Ectodermal cell (in vitro differentiated cells): ENCODE results near the gene ZER1.
"Not testable (repeated sequence)": the region's sequence is repeated elsewhere in the genome, so short reads cannot be mapped to it uniquely, and the experiment has no call there.

Experiments
- H3K27ac ChIP-seq: 2 replicates; pipeline ENCODE4 v1.7.0; 2013; ENCODE audit warnings: mild to moderate bottlenecking, low read depth, low read length; ENCODE audit not compliant: insufficient read depth, poor library complexity, severe bottlenecking
- H3K27me3 ChIP-seq: 2 replicates; pipeline ENCODE4 v1.7.0; 2013; ENCODE audit warnings: mild to moderate bottlenecking, low read length; ENCODE audit not compliant: insufficient read depth, control insufficient read depth, poor library complexity, severe bottlenecking
- H3K36me3 ChIP-seq: one replicate; pipeline ENCODE4 v1.7.0; 2013; ENCODE audit warnings: low read length; ENCODE audit not compliant: control insufficient read depth, insufficient read depth
- H3K4me1 ChIP-seq: one replicate; pipeline ENCODE4 v1.7.0; 2013; ENCODE audit warnings: low read length; ENCODE audit not compliant: control insufficient read depth, insufficient read depth
- H3K4me3 ChIP-seq: 2 replicates; pipeline ENCODE4 v1.7.0; 2013; ENCODE audit warnings: low read depth, low read length, control low read depth; ENCODE audit not compliant: insufficient read depth
- H3K9me3 ChIP-seq: 2 replicates; pipeline ENCODE4 v1.7.0; 2013; ENCODE audit warnings: mild to moderate bottlenecking, low read length, moderate library complexity; ENCODE audit not compliant: control insufficient read depth
- WGBS, 2 experiments: methylation state at CpG; one replicate each; pipeline ENCODE4 v1.1.7; 2013; ENCODE audit warnings: missing lambda C conversion rate in 2 of 2; 5-methylcytosine and 5-hydroxymethylcytosine counted together

The ZER1 gene

GRCh38 chr9:128706045-128706444 lies 65.7 kb downstream of the ZER1 start:
- no peaks in the 10 kb centered on the region for H3K9me3 ChIP-seq
- H3K4me3 ChIP-seq: no peak overlapping the region
- no peaks in the 10 kb centered on the region for H3K27me3 ChIP-seq
- H3K4me1 ChIP-seq: no peaks in the 10 kb centered on the region
- H3K36me3 ChIP-seq: no peaks in the 10 kb centered on the region
- 97 to 98% methylated on average over 1 of the region's 1 CpG for WGBS, 2 experiments
- no peak overlapping the region for H3K27ac ChIP-seq

DNA sequence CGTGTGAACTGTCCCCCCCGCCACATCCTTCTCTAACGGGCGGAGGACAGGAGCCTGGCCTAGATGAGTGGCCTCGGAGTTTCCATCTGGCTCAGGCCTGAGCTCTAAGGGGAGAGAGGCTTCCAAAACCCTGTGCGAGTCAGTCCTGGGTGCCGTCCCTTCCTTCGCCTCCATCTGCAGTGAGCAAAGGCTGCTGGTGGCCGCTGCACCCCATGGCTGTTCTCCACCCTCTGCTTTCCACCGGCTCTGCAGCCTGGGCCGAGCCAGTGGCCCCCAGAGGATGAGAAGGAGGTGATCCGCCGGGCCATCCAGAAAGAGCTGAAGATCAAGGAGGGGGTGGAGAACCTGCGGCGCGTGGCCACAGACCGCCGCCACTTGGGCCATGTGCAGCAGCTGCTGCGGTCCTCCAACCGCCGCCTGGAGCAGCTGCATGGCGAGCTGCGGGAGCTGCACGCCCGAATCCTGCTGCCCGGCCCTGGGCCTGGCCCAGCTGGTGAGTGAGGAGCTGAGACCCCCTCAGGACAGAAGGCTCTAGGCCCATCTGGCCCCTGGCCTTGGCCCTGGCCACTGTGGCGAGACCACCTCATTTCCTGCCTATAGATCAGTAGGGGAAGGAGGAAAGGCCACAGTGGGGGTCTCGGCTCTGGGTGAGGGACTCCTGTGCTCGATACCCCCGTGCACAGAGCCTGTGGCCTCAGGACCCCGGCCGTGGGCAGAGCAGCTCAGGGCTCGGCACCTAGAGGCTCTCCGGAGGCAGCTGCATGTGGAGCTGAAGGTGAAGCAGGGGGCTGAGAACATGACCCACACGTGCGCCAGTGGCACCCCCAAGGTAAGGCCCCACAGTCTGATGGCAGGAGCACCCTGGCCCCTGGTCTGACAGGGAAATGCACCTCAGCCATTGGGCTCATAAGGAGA lies 66.4 kb downstream of the ZER1 start:
- Histone ChIP-seq H3K4me1 (no peaks in the 10 kb centered on the region), H3K9me3 (no peaks in the 10 kb centered on the region), H3K27me3 (no peaks in the 10 kb centered on the region), H3K27ac (no peak overlapping the region), H3K4me3 (no peak overlapping the region), H3K36me3 (no peaks in the 10 kb centered on the region)
- WGBS, 2 experiments: 95% methylated on average over 36 of the region's 36 CpGs

DNA sequence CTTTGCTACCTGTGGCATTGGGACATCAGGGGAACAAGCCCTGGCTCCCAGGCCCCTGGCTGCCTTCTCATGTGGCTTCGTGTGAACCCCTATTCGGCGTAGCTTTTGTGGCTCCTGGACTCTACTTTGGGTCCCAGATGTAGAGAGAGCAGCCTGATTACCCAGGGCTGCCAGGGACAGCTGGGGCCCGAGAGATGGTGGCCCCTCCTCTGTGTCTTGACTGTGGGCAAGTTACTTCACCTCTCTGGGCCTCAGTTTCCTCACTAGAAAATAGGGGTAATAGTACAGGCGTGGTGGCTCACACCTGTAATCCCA lies 67.4 kb downstream of the ZER1 start:
- Histone ChIP-seq H3K36me3 (no peaks in the 10 kb centered on the region), H3K27ac (no peak overlapping the region), H3K4me3 (no peak overlapping the region), H3K27me3 (no peaks in the 10 kb centered on the region), H3K4me1 (no peaks in the 10 kb centered on the region), H3K9me3 (no peaks in the 10 kb centered on the region)
- 93 to 98% methylated on average over 5 of the region's 5 CpGs for WGBS, 2 experiments

DNA sequence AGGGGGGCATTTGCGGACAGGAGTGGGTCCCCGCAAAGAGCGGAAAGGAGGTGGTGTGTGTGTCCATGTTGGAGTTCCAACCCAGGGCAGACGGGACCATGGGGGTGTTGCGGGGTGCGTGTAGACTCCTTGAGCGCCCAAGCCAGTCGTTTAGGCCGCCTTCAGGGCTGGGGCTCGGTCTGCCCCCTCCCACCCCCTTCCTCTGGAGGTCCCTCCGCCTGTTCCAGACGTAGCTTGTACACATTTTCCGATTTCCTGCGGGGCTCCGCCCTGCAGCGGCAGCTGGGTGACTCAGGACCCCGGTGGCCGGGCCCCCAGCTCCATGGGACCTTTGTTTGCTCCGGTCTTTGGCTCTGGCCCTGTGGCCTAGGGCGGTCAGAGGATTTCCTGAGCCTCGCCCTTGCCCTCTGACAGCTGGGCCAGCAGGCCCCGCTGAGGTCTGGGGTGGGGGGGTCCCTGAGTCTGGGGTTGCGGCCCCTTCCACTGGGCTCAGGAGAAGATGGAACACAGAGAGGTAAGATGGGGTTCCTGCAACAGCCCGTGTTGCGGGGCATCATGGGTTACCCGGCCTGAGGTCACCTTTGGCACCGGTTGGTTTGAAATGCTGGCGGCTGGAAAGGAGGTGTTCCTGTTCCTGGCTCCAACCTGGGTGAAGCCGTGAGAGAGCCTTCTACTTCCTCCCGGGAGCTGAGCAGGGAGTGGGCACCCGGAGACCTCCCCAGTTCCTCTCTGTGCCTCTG lies 67.9 kb downstream of the ZER1 start:
- peak overlapping the region; percentile 72 for H3K4me3 ChIP-seq
- no peaks in the 10 kb centered on the region for H3K27me3 ChIP-seq
- no peak overlapping the region for H3K27ac ChIP-seq
- no peaks in the 10 kb centered on the region for H3K4me1 ChIP-seq
- no peaks in the 10 kb centered on the region for H3K36me3 ChIP-seq
- WGBS, 2 experiments: 87 to 89% methylated on average over 31 of the region's 31 CpGs
- no peaks in the 10 kb centered on the region for H3K9me3 ChIP-seq

DNA sequence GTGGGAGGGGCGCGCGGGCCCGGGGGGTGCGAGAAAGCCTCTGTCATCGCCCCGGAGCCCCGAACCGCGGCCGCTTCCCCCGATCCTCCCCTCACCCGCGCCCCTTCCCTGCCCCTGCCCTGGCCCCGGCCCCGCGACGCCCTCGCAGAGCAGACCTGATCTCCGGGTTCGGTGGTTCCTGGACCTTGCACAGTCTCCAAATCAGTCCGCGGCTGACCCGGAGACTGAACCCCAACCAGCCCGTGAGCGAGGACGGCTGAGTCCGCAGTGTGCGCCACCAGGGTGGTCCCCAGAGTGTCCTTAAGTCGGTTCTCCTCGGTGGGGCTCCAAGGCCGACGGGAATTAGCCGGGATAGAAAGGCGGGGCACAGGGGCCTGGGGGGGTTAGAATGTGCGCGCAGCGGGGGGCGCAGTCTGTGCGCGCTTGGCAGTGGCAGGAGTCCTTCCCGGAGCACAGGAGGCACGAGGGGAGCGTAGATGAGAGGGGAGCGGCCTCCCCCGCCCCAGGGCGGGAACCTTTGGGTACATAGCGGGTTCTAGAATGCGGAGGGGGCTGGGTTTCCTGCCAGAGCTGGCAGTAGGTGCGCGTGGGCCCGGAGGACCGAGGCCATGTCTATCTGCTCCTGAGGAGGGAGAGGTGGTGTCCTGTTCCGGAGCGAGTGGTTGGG lies 68.6 kb downstream of the ZER1 start:
- H3K4me3 ChIP-seq: peak overlapping the region; percentile 72
- H3K36me3 ChIP-seq: no peaks in the 10 kb centered on the region
- WGBS, 2 experiments: 6% methylated on average over 55 of the region's 55 CpGs
- no peaks in the 10 kb centered on the region for H3K27me3 ChIP-seq
- peak overlapping the region; percentile 16 for H3K27ac ChIP-seq
- H3K4me1 ChIP-seq: no peaks in the 10 kb centered on the region
- H3K9me3 ChIP-seq: no peaks in the 10 kb centered on the region

- Histone ChIP-seq H3K27ac (peak within 1 kb of the TSS; percentile 55), H3K27me3 (no peaks in the 10 kb centered on the region), H3K36me3 (no peaks in the 10 kb centered on the region), H3K4me3 (peak within 1 kb of the TSS; percentile 72), H3K4me1 (no peaks in the 10 kb centered on the region), H3K9me3 (no peaks in the 10 kb centered on the region)
- 1% methylated on average over 65 of the region's 65 CpGs for WGBS, 2 experiments
Observed at GRCh38 chr9:128702445-128702948, 69.2 kb downstream of the ZER1 start, which contains the start of gene PKN3. PKN3 (plus strand) TSS chr9:128702503; CDS start chr9:128702916, 413 bp downstream.

DNA sequence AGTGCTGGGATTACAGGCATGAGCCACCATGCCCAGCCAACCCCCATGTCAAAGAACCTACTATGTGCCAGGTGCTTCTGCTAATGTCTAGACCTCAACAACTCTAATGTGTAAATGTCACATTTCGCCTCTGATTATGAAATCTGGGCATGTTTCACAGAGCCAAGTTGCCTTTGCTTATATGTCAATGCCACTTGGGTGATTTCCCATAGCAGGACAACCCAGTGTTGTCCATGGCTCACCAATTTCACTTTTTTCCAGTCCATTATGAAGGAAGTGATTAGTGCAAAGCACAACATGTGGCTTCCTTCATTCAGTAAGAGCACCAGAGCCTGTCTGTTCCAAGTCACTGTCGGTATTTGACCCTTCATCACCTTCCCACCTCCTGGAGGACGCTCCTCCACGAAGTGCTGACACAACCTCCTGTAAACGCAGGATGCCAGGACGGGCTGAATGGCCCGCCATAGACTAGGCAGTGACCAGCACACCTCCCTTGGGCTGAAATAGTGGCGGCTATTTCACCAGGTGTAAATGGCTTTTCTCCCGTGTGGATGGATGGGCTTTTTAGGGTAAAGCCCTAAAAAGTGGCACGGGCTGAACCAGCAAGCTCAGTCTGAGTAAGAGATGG lies 70.4 kb downstream of the ZER1 start:
- WGBS, 2 experiments: 86 to 89% methylated on average over 10 of the region's 10 CpGs
- no peak overlapping the region for H3K27ac ChIP-seq
- H3K27me3 ChIP-seq: no peaks in the 10 kb centered on the region
- no peaks in the 10 kb centered on the region for H3K4me1 ChIP-seq
- no peak overlapping the region for H3K4me3 ChIP-seq
- peaks cover 5% of the 10 kb centered on the region for H3K36me3 ChIP-seq
- no peaks in the 10 kb centered on the region for H3K9me3 ChIP-seq

DNA sequence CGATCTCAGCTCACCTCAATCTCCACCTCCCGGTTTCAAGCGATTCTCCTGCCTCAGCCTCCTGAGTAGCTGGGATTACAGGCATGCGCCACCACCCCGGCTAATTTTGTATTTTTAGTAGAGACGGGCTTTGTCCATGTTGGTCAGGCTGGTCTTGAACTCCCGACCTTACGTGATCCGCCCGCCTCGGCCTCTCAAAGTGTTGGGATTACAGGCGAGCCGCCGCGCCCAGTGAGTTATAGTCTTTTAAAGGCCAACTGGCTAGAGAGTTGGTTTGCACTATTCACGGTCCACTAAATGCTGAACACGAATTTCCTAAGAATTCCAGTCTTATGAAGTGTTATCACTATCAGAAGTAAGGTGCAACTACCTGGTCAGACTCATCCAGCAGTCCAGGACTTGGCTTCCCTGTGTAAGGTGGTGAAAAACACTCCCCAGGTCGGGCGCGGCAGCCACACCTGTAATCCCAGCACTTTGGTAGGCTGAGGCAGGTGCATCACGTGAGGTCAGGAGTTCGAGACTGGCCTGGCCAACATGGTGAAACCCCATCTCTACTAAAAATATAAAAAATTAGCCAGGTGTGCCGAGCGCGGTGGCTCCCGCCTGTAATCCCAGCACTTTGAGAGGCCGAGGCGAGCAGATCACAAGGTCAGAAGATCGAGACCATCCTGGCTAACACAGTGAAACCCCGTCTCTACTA lies 72.5 kb downstream of the ZER1 start:
- peaks cover 19% of the 10 kb centered on the region for H3K36me3 ChIP-seq
- WGBS, 2 experiments: 95 to 96% methylated on average over 30 of the region's 30 CpGs

GRCh38 chr9:128696923-128697707 lies 74.6 kb downstream of the ZER1 start:
- Histone ChIP-seq H3K9me3 (no peaks in the 10 kb centered on the region), H3K36me3 (peaks cover 39% of the 10 kb centered on the region), H3K4me3 (no peak overlapping the region), H3K27ac (no peak overlapping the region), H3K4me1 (no peaks in the 10 kb centered on the region), H3K27me3 (no peaks in the 10 kb centered on the region)
- WGBS, 2 experiments: 82 to 83% methylated on average over 8 of the region's 8 CpGs

More for the DNA sequence above, 72.5 kb downstream of the ZER1 start:
- not testable (repeated sequence) for H3K9me3 ChIP-seq, H3K4me1 ChIP-seq, H3K27me3 ChIP-seq, H3K27ac ChIP-seq, H3K4me3 ChIP-seq
